ENCODE data around the gene ABCA4.

- no peak for TF ChIP-seq CTCF (IDR thresholded peaks at IDR 0.05)
- no peak for TF ChIP-seq EZH2phosphoT487 (IDR thresholded peaks at IDR 0.05)
Observed at GRCh38 chr1:93976711-93977597, 144.0 kb downstream of the ABCA4 start.

Data from neural progenitor cell (in vitro differentiated cells).